NB4 (cell line): ENCODE data around the gene MYLK4.

ENCODE experiments used
- MYC ChIP-seq: IDR thresholded peaks from 2 replicates; pipeline ENCODE4 v1.6.1; 2011; ENCODE audit warnings: low read depth, low read length
- POLR2A ChIP-seq: IDR thresholded peaks from 2 replicates; pipeline ENCODE4 v1.6.1; 2011; ENCODE audit warnings: mild to moderate bottlenecking; ENCODE audit not compliant: insufficient read length; ENCODE audit errors: extremely low read depth
- TF ChIP-seq, protein P1 (sequence below): IDR thresholded peaks from one replicate; pipeline ENCODE4 v1.5.1; 2012; ENCODE audit warnings: low read depth, low read length
- TF ChIP-seq, protein P2 (sequence below): IDR thresholded peaks from 2 replicates; pipeline ENCODE4 v1.6.1; 2011; ENCODE audit warnings: low read depth, low read length

DNA sequence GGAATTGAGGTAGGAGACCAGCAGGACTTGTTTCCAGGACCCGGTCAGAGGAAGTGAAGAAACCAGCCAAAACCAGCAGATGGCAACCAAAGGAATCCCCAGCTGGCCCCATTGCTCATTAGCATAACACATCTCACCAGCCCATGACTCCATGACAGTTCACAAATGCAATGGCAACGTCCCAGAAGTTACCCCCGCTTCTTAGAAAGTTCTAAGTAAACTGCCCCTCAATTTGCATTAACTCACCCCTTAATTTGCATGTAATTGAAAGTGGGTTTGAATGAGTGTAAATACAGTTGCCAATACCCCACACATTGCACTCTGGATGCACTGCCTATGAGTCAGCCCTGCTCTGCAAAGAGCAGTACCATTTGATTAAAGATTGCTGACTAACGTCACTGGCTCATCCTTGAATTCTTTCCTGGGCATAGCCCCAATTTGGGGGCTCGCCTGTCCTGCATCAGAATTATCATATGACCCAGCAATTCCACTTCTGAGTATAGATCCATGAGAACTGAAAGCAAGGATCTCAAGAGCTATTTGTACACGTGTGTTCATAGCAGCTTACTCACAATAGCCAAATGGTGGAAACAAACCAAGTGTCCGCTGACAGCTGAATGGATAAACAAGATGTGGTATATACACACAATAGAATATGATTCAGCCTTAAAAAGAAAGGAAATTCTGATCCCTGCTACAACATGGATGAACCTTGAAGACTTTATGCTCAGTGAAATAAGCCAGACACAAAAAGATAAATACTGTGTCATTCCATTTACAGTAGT, 36.4 kb downstream of the MYLK4 start:
- TF ChIP-seq, protein P1, sequence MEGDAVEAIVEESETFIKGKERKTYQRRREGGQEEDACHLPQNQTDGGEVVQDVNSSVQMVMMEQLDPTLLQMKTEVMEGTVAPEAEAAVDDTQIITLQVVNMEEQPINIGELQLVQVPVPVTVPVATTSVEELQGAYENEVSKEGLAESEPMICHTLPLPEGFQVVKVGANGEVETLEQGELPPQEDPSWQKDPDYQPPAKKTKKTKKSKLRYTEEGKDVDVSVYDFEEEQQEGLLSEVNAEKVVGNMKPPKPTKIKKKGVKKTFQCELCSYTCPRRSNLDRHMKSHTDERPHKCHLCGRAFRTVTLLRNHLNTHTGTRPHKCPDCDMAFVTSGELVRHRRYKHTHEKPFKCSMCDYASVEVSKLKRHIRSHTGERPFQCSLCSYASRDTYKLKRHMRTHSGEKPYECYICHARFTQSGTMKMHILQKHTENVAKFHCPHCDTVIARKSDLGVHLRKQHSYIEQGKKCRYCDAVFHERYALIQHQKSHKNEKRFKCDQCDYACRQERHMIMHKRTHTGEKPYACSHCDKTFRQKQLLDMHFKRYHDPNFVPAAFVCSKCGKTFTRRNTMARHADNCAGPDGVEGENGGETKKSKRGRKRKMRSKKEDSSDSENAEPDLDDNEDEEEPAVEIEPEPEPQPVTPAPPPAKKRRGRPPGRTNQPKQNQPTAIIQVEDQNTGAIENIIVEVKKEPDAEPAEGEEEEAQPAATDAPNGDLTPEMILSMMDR, result peak; percentile 16
- TF ChIP-seq MYC (no peak), POLR2A (no peak)
- TF ChIP-seq, protein P2, sequence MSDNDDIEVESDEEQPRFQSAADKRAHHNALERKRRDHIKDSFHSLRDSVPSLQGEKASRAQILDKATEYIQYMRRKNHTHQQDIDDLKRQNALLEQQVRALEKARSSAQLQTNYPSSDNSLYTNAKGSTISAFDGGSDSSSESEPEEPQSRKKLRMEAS, result no peak
